DOHH2 (cell line): ENCODE measurements around the gene ETHE1.

Source experiments
- H3F3A ChIP-seq: fragments of 200-600 bp; sonication (generic), shearing (Covaris generic); 2 replicates; pipeline ENCODE4 v1.6.0; 2016; ENCODE audit warnings: antibody characterized with exemption, mild to moderate bottlenecking; ENCODE audit not compliant: control insufficient read depth, insufficient read depth
- H3K27ac ChIP-seq: fragments of 200-600 bp; sonication (generic); 2 replicates; pipeline ENCODE4 v1.5.1; 2014; ENCODE audit warnings: low read depth, mild to moderate bottlenecking, low read length, moderate library complexity
- H3K27me3 ChIP-seq: fragments of 200-600 bp; sonication (generic); 2 replicates; pipeline ENCODE4 v1.6.1; 2014; ENCODE audit warnings: mild to moderate bottlenecking, low read length, mixed read lengths; ENCODE audit not compliant: control insufficient read depth
- H3K36me3 ChIP-seq: fragments of 200-600 bp; sonication (generic); 2 replicates; pipeline ENCODE4 v1.6.1; 2014; ENCODE audit warnings: mild to moderate bottlenecking, low read length, moderate library complexity, mixed read lengths; ENCODE audit not compliant: control insufficient read depth
- H3K4me1 ChIP-seq: fragments of 200-600 bp; sonication (generic); 2 replicates; pipeline ENCODE4 v1.6.1; 2014; ENCODE audit warnings: mild to moderate bottlenecking, low read length, mixed read lengths; ENCODE audit not compliant: control insufficient read depth
- H3K4me2 ChIP-seq: fragments of 200-600 bp; sonication (generic); 2 replicates; pipeline ENCODE4 v1.6.0; 2014; ENCODE audit warnings: mild to moderate bottlenecking, low read length, moderate library complexity
- H3K4me3 ChIP-seq: fragments of 200-600 bp; sonication (generic); 2 replicates; pipeline ENCODE4 v1.5.1; 2014; ENCODE audit warnings: mild to moderate bottlenecking, low read length, mixed read lengths
- H3K79me2 ChIP-seq: fragments of 200-600 bp; sonication (generic); 2 replicates; pipeline ENCODE4 v1.6.1; 2014; ENCODE audit warnings: mild to moderate bottlenecking, low read length, mixed read lengths; ENCODE audit not compliant: control insufficient read depth
- H3K9me2 ChIP-seq: fragments of 200-600 bp; sonication (generic); replicated peaks from 2 replicates; pipeline ENCODE4 v1.6.1; 2014; ENCODE audit warnings: mild to moderate bottlenecking, low read length, mixed read lengths; ENCODE audit not compliant: control insufficient read depth
- H3K9me3 ChIP-seq: fragments of 200-600 bp; sonication (generic); 2 replicates; pipeline ENCODE4 v1.6.1; 2014; ENCODE audit warnings: antibody characterized with exemption, low read length, mixed read lengths; ENCODE audit not compliant: control insufficient read depth, insufficient read depth
- H4K20me1 ChIP-seq: fragments of 200-600 bp; sonication (generic); 2 replicates; pipeline ENCODE4 v1.6.0; 2014; ENCODE audit warnings: low read depth, mild to moderate bottlenecking, antibody characterized with exemption, low read length, moderate library complexity; ENCODE audit not compliant: control insufficient read depth, insufficient read depth
- CTCF ChIP-seq: fragments of 200-600 bp; sonication (generic); IDR thresholded peaks from one replicate; pipeline ENCODE4 v1.5.1; 2014; ENCODE audit warnings: antibody characterized with exemption, mild to moderate bottlenecking, low read depth, low read length; ENCODE audit not compliant: poor library complexity, severe bottlenecking
- EZH2phosphoT487 ChIP-seq: fragments of 200-600 bp; sonication (generic); IDR thresholded peaks from 2 replicates; pipeline ENCODE4 v1.6.1; 2017; ENCODE audit warnings: borderline replicate concordance, mild to moderate bottlenecking, antibody characterized with exemption, low read length, moderate library complexity, mixed read lengths

ETHE1 gene

GRCh38 chr19:43545276-43545675 is 18.3 kb upstream of the ETHE1 start:
- no peak for TF ChIP-seq CTCF
- TF ChIP-seq EZH2phosphoT487, result no peak
- no peak overlapping the region for H3K27ac ChIP-seq

GRCh38 chr19:43544077-43544476 is 17.1 kb upstream of the ETHE1 start:
- H3K4me2 ChIP-seq, result no peak overlapping the region
- no peaks in the 10 kb centered on the region for H3K9me2 ChIP-seq
- H3K4me3 ChIP-seq, result no peak overlapping the region
- no peaks in the 10 kb centered on the region for H4K20me1 ChIP-seq
- no peak overlapping the region for H3K27ac ChIP-seq
- H3K36me3 ChIP-seq, result peaks cover 31% of the 10 kb centered on the region
- TF ChIP-seq CTCF, result no peak
- no peak for TF ChIP-seq EZH2phosphoT487
- no peaks in the 10 kb centered on the region for H3K79me2 ChIP-seq
- no peaks in the 10 kb centered on the region for H3K4me1 ChIP-seq
- no peaks in the 10 kb centered on the region for H3F3A ChIP-seq
- H3K27me3 ChIP-seq, result no peaks in the 10 kb centered on the region
- no peaks in the 10 kb centered on the region for H3K9me3 ChIP-seq

More at GRCh38 chr19:43545276-43545675, 18.3 kb upstream of the ETHE1 start:
- Histone ChIP-seq H3K79me2 (no peaks in the 10 kb centered on the region), H3K4me3 (no peak overlapping the region), H4K20me1 (no peaks in the 10 kb centered on the region), H3K9me3 (no peaks in the 10 kb centered on the region), H3K4me1 (no peaks in the 10 kb centered on the region), H3F3A (no peaks in the 10 kb centered on the region), H3K4me2 (no peak overlapping the region), H3K36me3 (peaks cover 24% of the 10 kb centered on the region; the same call in 1 of the 2 replicates), H3K9me2 (no peaks in the 10 kb centered on the region), H3K27me3 (no peaks in the 10 kb centered on the region)

- H3K27me3 ChIP-seq, result no peaks in the 10 kb centered on the region
- H3F3A ChIP-seq, result no peaks in the 10 kb centered on the region
- no peaks in the 10 kb centered on the region for H3K9me3 ChIP-seq
- H3K79me2 ChIP-seq, result no peaks in the 10 kb centered on the region
- H3K4me1 ChIP-seq, result no peaks in the 10 kb centered on the region
- H3K4me2 ChIP-seq, result no peak overlapping the region
- no peak overlapping the region for H3K27ac ChIP-seq
- no peak overlapping the region for H3K4me3 ChIP-seq
- no peaks in the 10 kb centered on the region for H3K9me2 ChIP-seq
- H4K20me1 ChIP-seq, result no peaks in the 10 kb centered on the region
- H3K36me3 ChIP-seq, result peaks cover 37% of the 10 kb centered on the region
- TF ChIP-seq EZH2phosphoT487 (no peak), CTCF (no peak)
Observed at GRCh38 chr19:43541920-43542650, 15.1 kb upstream of the ETHE1 start.
